KMS-11 (cell line): ENCODE data around the gene CEP41.

Experiments
- H2AFZ ChIP-seq: fragments of 200-600 bp; sonication (generic); 2 replicates; pipeline ENCODE4 v1.6.1; 2016; ENCODE audit warnings: antibody characterized with exemption, mixed run types, low read depth
- H3K27ac ChIP-seq: fragments of 200-600 bp; sonication (generic); 2 replicates; pipeline ENCODE4 v1.6.1; 2016; ENCODE audit warnings: mild to moderate bottlenecking, mixed run types
- H3K27me3 ChIP-seq: fragments of 200-600 bp; sonication (generic); 2 replicates; pipeline ENCODE4 v1.6.1; 2017; ENCODE audit warnings: mild to moderate bottlenecking, low read depth, mixed run types, moderate library complexity; ENCODE audit not compliant: insufficient read depth
- H3K36me3 ChIP-seq: fragments of 200-600 bp; sonication (generic); 2 replicates; pipeline ENCODE4 v1.6.1; 2017; ENCODE audit warnings: mild to moderate bottlenecking, mixed run types; ENCODE audit not compliant: insufficient read depth
- H3K4me1 ChIP-seq: fragments of 200-600 bp; sonication (generic); 2 replicates; pipeline ENCODE4 v1.6.1; 2016; ENCODE audit warnings: mild to moderate bottlenecking, low read depth, mixed run types; ENCODE audit not compliant: poor library complexity, severe bottlenecking
- H3K4me2 ChIP-seq: fragments of 200-600 bp; sonication (generic); 2 replicates; pipeline ENCODE4 v1.7.0; 2016; ENCODE audit warnings: mild to moderate bottlenecking, mixed run types
- H3K4me3 ChIP-seq: fragments of 200-600 bp; sonication (generic); IDR thresholded peaks from 2 replicates; pipeline ENCODE4 v1.6.1; 2017; ENCODE audit warnings: low read depth, low read length, mixed read lengths; ENCODE audit not compliant: insufficient read depth
- H3K79me2 ChIP-seq: fragments of 200-600 bp; sonication (generic); 2 replicates; pipeline ENCODE4 v1.6.1; 2016; ENCODE audit warnings: low read depth, mixed run types; ENCODE audit not compliant: insufficient read depth
- H3K9ac ChIP-seq: fragments of 200-600 bp; sonication (generic); 2 replicates; pipeline ENCODE4 v1.6.1; 2016; ENCODE audit warnings: mild to moderate bottlenecking, mixed run types
- H4K20me1 ChIP-seq: fragments of 200-600 bp; sonication (generic); 2 replicates; pipeline ENCODE4 v1.6.1; 2016; ENCODE audit warnings: mild to moderate bottlenecking, mixed run types; ENCODE audit not compliant: insufficient read depth
- CTCF ChIP-seq: fragments of 200-600 bp; sonication (generic); conservative IDR thresholded peaks from 2 replicates; pipeline ENCODE4 v1.6.1; 2017; ENCODE audit warnings: low read depth, mild to moderate bottlenecking, antibody characterized with exemption, low read length, moderate library complexity, mixed read lengths

The CEP41 gene

GRCh38 chr7:130387628-130388403 is 53.0 kb downstream of the CEP41 start:
- H3K4me2 ChIP-seq, result no peak overlapping the region
- no peaks in the 10 kb centered on the region for H3K27me3 ChIP-seq
- H4K20me1 ChIP-seq, result no peaks in the 10 kb centered on the region
- no peaks in the 10 kb centered on the region for H3K4me1 ChIP-seq
- no peaks in the 10 kb centered on the region for H3K79me2 ChIP-seq
- H3K27ac ChIP-seq, result no peak overlapping the region
- H3K9ac ChIP-seq, result no peak overlapping the region
- no peak overlapping the region for H3K4me3 ChIP-seq
- H2AFZ ChIP-seq, result no peak overlapping the region
- H3K36me3 ChIP-seq, result no peaks in the 10 kb centered on the region
- TF ChIP-seq CTCF, result no peak

GRCh38 chr7:130387306-130387627 is 53.5 kb downstream of the CEP41 start:
- no peak overlapping the region for H2AFZ ChIP-seq
- TF ChIP-seq CTCF, result no peak
- no peak overlapping the region for H3K27ac ChIP-seq
- H3K9ac ChIP-seq, result no peak overlapping the region
- H3K27me3 ChIP-seq, result no peaks in the 10 kb centered on the region
- no peak overlapping the region for H3K4me3 ChIP-seq
- no peaks in the 10 kb centered on the region for H4K20me1 ChIP-seq
- H3K4me1 ChIP-seq, result no peaks in the 10 kb centered on the region
- H3K4me2 ChIP-seq, result no peak overlapping the region
- no peaks in the 10 kb centered on the region for H3K79me2 ChIP-seq
- H3K36me3 ChIP-seq, result no peaks in the 10 kb centered on the region

- Histone ChIP-seq H4K20me1 (no peaks in the 10 kb centered on the region), H2AFZ (no peak overlapping the region), H3K4me1 (no peaks in the 10 kb centered on the region), H3K9ac (no peak overlapping the region), H3K79me2 (no peaks in the 10 kb centered on the region), H3K4me2 (no peak overlapping the region), H3K36me3 (no peaks in the 10 kb centered on the region), H3K4me3 (no peak overlapping the region), H3K27me3 (no peaks in the 10 kb centered on the region), H3K27ac (no peak overlapping the region)
- no peak for TF ChIP-seq CTCF
Measured at GRCh38 chr7:130386876-130387275, 53.9 kb downstream of the CEP41 start.

GRCh38 chr7:130385600-130386066 is 55.2 kb downstream of the CEP41 start:
- no peak for TF ChIP-seq CTCF
- H3K27me3 ChIP-seq, result no peaks in the 10 kb centered on the region

More at GRCh38 chr7:130385600-130386066, 55.2 kb downstream of the CEP41 start:
- Histone ChIP-seq H2AFZ (no peak overlapping the region), H3K4me2 (no peak overlapping the region), H4K20me1 (no peaks in the 10 kb centered on the region), H3K4me3 (no peak overlapping the region), H3K9ac (no peak overlapping the region), H3K79me2 (no peaks in the 10 kb centered on the region), H3K36me3 (no peaks in the 10 kb centered on the region), H3K4me1 (no peaks in the 10 kb centered on the region), H3K27ac (no peak overlapping the region)
